HG03159 (cell line): ENCODE data around the gene PLCL2.

Source experiments
- ATAC-seq: cut with Tn5 transposase; IDR thresholded peaks from one replicate; pipeline ENCODE4 v1.9.1; 2021; ENCODE audit warnings: mild to moderate bottlenecking, moderate library complexity; ENCODE audit not compliant: unreplicated experiment

The PLCL2 gene

DNA sequence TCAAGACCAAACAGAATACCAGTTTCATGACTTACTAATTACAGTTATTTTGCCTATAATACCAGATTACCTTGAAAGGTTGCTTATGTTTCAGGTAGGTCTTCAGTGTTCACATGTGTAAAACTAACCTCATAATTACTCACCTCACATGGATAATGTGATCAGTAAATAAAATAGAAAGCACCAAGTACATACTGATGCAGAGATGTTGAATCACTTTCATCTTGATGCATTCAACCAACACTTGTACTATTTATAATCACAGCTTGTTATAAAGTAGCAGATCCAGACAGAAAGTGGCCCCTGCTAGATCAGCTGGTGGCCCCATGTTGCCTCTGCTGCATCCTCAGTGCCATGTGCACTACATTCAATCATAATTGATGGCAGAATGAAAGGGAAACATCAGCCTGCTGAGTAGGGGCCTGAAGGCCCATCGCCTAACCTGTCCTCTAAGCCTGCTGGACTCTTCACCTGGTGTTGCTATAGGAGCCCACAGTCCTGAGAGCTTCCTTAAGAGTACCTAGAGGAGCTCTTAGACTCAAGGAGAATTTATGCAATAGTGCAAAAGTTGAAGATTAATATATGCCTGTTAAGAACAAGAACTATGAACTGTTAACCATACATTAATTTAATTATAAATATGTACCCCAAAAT, 154.3 kb downstream of the PLCL2 start:
- ATAC-seq: no peak

- no peak for ATAC-seq
These were observed 154.8 kb downstream of the PLCL2 start for GRCh38 chr3:17039594-17039993.

DNA sequence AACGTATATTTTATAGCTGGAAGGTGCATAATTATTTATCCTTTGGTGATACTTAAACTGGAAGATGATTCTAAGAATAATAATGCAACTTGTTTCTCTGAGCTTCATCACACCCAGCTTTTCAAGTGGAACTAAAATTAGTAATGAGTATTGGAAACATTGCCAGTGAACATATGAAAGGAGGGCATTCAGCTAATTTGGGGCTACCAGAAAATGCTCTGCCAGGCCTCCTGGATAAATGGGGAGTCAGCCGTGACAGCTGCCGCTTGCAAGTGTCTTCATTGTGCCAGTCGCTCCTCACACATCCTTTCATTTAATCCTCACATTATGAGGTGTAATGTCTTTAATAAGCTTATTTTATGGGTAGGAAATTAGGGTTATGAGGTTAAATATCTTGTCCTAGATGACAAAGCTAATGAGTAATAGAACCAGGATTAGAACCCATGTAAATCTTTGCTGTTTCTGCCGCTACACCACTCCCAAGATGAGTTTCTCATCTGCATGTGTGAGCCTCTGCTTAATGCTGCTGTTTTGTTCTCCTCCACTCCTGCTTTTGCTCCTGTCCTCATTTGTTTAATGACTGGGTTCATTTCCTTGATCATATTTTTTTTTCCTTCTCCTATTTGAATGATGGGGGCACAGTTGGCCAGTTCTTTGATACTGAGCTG, 155.7 kb downstream of the PLCL2 start:
- ATAC-seq: no peak

DNA sequence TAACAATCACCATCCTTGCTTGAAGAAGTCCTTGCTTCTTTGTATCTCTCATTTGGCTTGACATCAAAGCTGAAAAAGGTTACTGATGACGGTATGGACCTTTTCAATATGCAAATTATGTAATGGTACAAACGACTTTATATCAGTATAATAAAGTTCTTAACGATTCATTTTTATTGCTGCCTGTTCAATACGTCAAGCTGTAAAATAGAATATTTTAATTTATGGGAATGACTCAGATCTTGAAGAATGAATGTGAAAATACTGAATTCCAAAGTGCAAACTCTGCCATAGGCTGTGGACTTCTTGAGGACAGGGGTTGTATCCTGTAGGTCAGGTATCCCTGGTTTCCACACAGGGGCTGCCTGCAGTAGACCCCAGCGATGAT, 156.2 kb downstream of the PLCL2 start:
- ATAC-seq: no peak

DNA sequence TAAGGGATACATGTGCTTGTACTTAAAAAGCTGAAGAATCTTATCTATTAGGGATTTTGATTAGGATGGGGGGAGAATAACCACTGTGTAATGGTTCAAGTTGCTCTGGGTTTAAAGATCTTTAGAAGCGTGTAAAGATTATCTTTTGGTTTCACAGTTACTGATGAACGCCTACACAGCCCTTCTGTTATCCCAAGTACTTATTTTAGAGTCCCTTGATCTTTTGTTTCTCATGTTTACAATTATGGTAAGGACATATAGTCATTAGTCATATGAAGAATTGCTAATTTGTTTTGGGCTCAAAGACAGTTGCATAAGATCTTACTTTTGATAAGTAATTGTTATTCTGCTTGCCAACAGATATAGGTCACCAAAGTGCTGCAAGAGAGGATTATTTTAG, 160.1 kb downstream of the PLCL2 start:
- ATAC-seq: peak; percentile 69

- no peak for ATAC-seq
These were observed 160.9 kb downstream of the PLCL2 start for GRCh38 chr3:17045705-17046104.

DNA sequence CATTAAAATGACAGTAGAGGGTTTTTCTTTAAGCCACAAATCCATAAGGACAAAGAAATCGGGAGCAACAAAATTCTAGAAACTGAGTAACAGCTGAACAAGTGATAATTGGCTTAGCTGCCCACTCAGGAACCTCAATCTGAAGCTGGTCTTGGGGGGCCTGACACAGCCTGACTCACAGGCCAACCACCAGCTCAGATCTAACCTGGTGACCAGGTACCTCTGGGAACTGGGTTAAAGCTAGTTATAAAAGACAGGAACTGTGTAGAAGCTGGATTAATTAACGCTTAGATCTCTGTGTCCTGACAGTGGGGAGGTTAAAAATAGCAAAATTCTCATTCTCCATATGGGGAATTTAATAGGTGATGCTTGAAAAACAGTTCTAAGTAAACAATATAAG, 161.9 kb downstream of the PLCL2 start:
- no peak for ATAC-seq

DNA sequence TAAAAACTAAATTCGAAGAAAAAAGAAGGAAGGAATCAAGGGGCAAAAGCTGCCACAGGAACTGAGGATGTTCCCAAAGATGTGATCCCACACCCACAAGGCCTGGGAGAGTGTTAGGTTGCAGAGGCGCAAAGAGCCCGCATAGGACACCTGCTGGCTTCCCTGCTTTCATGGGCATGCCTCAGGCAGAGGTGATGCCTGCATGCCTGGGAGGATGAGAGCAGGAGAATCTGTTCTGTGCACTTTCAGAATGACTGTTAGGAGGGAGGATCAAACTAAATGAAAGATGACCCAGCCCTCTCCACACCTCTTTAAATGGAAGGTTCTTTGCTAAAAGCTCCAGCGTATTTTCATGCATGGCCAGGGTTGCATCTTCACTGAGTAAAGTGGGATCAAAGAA, 162.4 kb downstream of the PLCL2 start:
- ATAC-seq: no peak

DNA sequence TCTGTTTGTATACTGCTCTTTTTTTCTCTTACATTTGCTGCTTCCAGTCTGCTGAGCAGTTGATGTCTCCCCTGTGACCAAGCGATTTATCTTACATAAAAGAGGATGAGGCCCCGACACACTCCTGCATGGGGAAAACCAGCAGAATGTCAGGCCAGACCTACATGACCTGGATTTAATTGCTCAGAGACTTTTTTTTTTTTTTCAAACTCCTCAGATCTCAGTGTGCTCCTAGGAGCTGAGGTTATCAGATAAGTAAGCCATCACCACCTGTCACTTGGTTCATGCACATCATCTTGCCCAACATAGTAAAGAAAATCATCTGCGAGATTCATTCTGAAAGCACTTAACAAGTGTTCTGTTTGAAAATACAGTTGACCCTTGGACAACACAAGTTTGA, 163.1 kb downstream of the PLCL2 start:
- ATAC-seq: no peak

DNA sequence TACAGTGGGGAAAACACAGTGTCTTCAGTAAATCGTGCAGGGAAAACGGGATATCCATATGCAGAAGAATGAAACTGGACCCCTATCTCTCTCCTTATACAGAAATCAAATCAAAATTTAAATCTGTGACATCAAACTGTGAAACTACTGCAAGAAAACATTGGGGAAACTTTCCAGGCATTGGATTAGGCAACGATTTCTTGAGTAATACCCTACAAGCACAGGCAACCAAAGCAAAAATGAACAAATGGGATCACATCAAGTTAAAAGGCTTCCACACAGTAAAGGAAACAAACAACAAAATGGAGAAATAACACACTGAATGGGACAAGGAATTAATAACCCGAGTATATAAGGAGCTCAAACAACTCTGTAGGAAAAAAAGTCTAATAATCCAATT, 165.3 kb downstream of the PLCL2 start:
- no peak for ATAC-seq

GRCh38 chr3:17050506-17050905, 165.8 kb downstream of the PLCL2 start:
- no peak for ATAC-seq

DNA sequence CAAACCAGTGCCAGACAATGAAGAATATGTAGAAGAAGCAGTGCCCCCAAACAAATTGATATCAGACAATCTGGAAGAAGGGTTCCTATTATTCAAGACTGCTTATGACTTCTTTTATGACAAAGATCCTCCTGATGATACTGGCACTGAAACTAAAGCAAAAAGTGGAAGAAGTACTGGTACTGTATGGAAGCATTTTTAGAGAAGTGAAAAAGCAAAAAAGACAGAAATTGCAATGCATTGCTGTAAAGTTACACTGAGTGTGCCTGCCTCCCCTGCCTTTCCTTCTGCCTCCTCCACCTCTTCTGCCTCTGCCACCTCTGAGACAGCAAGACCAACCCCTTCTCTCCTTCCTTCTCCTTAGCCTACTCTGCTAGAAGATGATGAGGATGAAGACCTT, 167.6 kb downstream of the PLCL2 start:
- ATAC-seq: peak; percentile 73

- no peak for ATAC-seq
These were observed 169.7 kb downstream of the PLCL2 start for GRCh38 chr3:17054301-17054981.

GRCh38 chr3:17054982-17055343, 170.2 kb downstream of the PLCL2 start:
- ATAC-seq: no peak

GRCh38 chr3:17055374-17056276, 170.9 kb downstream of the PLCL2 start:
- no peak for ATAC-seq

DNA sequence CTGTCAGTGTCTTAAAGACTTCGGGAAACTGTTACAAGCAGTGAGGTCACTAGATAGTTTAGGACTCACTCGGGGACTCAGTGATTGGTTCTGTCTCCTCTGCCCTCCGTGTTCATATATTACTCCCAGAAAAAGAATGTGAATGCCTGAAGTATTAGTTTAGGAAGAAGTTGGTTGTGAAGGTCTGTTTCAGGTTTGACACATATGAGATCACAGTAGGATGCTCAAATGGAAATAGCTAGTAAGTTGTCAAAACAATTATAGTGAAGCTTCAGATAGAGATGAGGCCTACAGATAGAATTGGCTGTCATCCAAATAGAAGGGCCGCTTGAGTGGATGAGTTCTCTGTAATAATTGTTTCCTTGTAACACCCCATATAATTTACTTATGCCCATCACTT, 172.6 kb downstream of the PLCL2 start:
- ATAC-seq: no peak

GRCh38 chr3:17059989-17060550, 175.3 kb downstream of the PLCL2 start:
- ATAC-seq: no peak

DNA sequence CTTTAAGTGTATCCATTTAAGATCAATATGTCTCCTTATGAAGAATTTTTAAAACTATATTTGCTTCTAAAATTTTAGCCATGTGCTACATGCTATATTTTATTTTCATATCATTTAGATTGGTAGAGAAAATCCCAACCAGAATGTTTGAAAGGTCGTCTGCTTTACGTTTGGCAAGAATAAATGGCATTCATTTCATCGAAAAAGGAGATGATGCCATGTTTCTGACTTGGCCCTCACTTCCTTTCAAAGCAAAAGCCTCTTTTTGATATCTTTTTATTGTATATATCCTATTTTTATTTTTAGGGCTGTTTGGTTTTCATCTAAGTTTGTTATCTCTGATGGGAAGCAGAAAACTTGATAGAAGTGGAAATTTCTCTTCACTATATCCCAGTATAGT, 176.2 kb downstream of the PLCL2 start:
- ATAC-seq: no peak

GRCh38 chr3:17062736-17063135, 178.0 kb downstream of the PLCL2 start:
- ATAC-seq: no peak

DNA sequence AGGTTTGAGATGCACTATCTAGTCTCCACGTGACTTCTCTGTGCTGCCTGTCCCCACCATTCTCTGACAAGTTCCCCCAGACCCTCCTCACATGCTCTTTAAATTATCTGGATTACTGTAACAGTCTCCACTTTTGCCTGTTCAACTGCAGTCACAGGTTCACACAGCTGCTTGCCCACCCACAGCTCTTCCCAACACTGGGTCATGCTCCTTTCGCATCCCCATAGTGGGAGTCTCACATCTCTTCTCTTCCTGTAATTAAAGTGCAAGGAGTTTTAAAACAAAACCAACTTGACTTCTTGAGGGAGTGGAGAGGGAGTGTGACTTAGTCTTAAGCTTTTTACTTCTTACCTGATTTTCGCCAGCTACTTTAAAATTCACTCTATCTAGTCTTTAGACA, 178.8 kb downstream of the PLCL2 start:
- ATAC-seq: no peak

DNA sequence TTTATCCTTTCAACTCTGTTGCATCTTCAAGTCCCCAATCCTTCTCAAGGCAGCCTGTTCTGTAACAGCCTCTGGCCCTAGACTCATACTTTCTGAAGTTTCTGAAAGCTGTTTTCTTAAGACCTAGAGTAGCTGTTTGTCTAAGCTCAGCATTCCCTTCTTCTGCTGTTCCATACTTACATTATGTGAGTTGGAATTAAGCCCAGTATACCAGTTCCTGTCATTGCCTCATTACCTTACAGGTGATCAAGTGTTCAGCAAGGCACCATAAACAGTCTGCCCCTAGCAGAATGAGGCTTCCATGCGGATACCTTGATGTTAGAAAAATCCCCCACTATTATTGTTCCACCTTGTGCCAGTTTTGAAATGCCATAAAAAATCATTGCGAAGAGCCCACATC, 180.6 kb downstream of the PLCL2 start:
- ATAC-seq: no peak
